Cortex of kidney (tissue), 1 donor: Measurements from ENCODE around the gene GSKIP.

ENCODE experiments used
- DNase-seq: peaks from one replicate; lab custom pipeline; 2025; lab: John Stamatoyannopoulos, UW

GSKIP gene

GRCh38 chr14:96418075-96418474 lies 54.7 kb downstream of the GSKIP start:
- DNase-seq: no peak

- DNase-seq: no peak
Measured at GRCh38 chr14:96421236-96421635, 57.9 kb downstream of the GSKIP start.

GRCh38 chr14:96422992-96423391 lies 59.7 kb downstream of the GSKIP start:
- DNase-seq: no peak

GRCh38 chr14:96423446-96424108 lies 60.3 kb downstream of the GSKIP start:
- no peak for DNase-seq

GRCh38 chr14:96424109-96424989 lies 61.0 kb downstream of the GSKIP start:
- DNase-seq: no peak

GRCh38 chr14:96434040-96434439 lies 70.7 kb downstream of the GSKIP start:
- no peak for DNase-seq
